GM19452 (cell line): ENCODE results near the gene PTPRE.
"Not testable (repeated sequence)": the region's sequence is repeated elsewhere in the genome, so short reads cannot be mapped to it uniquely, and the experiment has no call there.

ENCODE experiments used
- ATAC-seq: cut with Tn5 transposase; IDR thresholded peaks from one replicate; pipeline ENCODE4 v1.9.1; 2021; ENCODE audit not compliant: unreplicated experiment

PTPRE gene

GRCh38 chr10:127978481-127978880 is 71.6 kb downstream of the PTPRE start:
- ATAC-seq = no peak

GRCh38 chr10:127979045-127979444 is 72.1 kb downstream of the PTPRE start:
- ATAC-seq = no peak

- ATAC-seq = no peak
Measured at GRCh38 chr10:127979566-127979965, 72.7 kb downstream of the PTPRE start.

GRCh38 chr10:127980898-127981297 is 74.0 kb downstream of the PTPRE start:
- ATAC-seq = no peak

- no peak for ATAC-seq
Measured at GRCh38 chr10:127982601-127983000, 75.7 kb downstream of the PTPRE start.

- no peak for ATAC-seq
Measured at GRCh38 chr10:127983344-127984100, 76.6 kb downstream of the PTPRE start.

- no peak for ATAC-seq
Measured at GRCh38 chr10:127984945-127985344, 78.0 kb downstream of the PTPRE start.

- ATAC-seq = no peak
Measured at GRCh38 chr10:127986531-127987466, 79.9 kb downstream of the PTPRE start.

- ATAC-seq = no peak
Measured at GRCh38 chr10:127987467-127988380, 80.8 kb downstream of the PTPRE start.

- ATAC-seq = no peak
Measured at GRCh38 chr10:127989481-127990012, 82.6 kb downstream of the PTPRE start.

- ATAC-seq = not testable (repeated sequence)
Measured at GRCh38 chr10:127990132-127990788, 83.4 kb downstream of the PTPRE start.

- ATAC-seq = peak; percentile 47
Measured at GRCh38 chr10:127990846-127991542, 84.1 kb downstream of the PTPRE start.

GRCh38 chr10:127991543-127992255 is 84.8 kb downstream of the PTPRE start:
- no peak for ATAC-seq

GRCh38 chr10:127992376-127992775 is 85.5 kb downstream of the PTPRE start:
- ATAC-seq = no peak

- ATAC-seq = no peak
Measured at GRCh38 chr10:127993056-127993690, 86.3 kb downstream of the PTPRE start.

GRCh38 chr10:127995939-127996338 is 89.0 kb downstream of the PTPRE start:
- no peak for ATAC-seq

GRCh38 chr10:127996586-127996985 is 89.7 kb downstream of the PTPRE start:
- no peak for ATAC-seq

- ATAC-seq = no peak
Measured at GRCh38 chr10:127997271-127997670, 90.4 kb downstream of the PTPRE start.
